Measurements from ENCODE around the gene HMCN2.

- TF ChIP-seq POLR2A (IDR thresholded peaks at IDR 0.05; ENCODE audit: low read depth, low read length) (no peak), CTCF (conservative IDR thresholded peaks at IDR 0.05; ENCODE audit: low read depth, low read length) (no peak), MAFK (IDR thresholded peaks at IDR 0.05; ENCODE audit: low read depth, low read length) (no peak), SMC3 (IDR thresholded peaks at IDR 0.05; ENCODE audit: low read depth, low read length) (no peak), FOS (IDR thresholded peaks at IDR 0.05; ENCODE audit: low read depth, low read length) (no peak), CEBPB (IDR thresholded peaks at IDR 0.05; ENCODE audit: low read depth, low read length) (no peak), RFX5 (IDR thresholded peaks at IDR 0.05; ENCODE audit: low read depth, low read length) (no peak), USF2 (IDR thresholded peaks at IDR 0.05; ENCODE audit: low read depth, low read length) (no peak), ELK1 (IDR thresholded peaks at IDR 0.05; ENCODE audit: borderline replicate concordance, low read depth, low read length) (no peak), MXI1 (IDR thresholded peaks at IDR 0.05; ENCODE audit: borderline replicate concordance, low read depth, low read length) (no peak), CHD1 (IDR thresholded peaks at IDR 0.05; ENCODE audit: low read depth, low read length) (no peak), RAD21 (IDR thresholded peaks at IDR 0.05; ENCODE audit: low read length) (no peak)
These were observed 23.5 kb downstream of the HMCN2 start for GRCh38 chr9:130288926-130289690.
